ENCODE data around the gene RAB26. TPM values are rescaled to one million over a fixed set of nuclear protein-coding genes. Genes with fewer than 3 reads are reported as not detected.

The RAB26 gene
- total and polyA plus RNA-seq, 2 donors (not counting 1 experiment from before 2014, with no cell fraction given): 0.43 to 2.0 TPM

DNA sequence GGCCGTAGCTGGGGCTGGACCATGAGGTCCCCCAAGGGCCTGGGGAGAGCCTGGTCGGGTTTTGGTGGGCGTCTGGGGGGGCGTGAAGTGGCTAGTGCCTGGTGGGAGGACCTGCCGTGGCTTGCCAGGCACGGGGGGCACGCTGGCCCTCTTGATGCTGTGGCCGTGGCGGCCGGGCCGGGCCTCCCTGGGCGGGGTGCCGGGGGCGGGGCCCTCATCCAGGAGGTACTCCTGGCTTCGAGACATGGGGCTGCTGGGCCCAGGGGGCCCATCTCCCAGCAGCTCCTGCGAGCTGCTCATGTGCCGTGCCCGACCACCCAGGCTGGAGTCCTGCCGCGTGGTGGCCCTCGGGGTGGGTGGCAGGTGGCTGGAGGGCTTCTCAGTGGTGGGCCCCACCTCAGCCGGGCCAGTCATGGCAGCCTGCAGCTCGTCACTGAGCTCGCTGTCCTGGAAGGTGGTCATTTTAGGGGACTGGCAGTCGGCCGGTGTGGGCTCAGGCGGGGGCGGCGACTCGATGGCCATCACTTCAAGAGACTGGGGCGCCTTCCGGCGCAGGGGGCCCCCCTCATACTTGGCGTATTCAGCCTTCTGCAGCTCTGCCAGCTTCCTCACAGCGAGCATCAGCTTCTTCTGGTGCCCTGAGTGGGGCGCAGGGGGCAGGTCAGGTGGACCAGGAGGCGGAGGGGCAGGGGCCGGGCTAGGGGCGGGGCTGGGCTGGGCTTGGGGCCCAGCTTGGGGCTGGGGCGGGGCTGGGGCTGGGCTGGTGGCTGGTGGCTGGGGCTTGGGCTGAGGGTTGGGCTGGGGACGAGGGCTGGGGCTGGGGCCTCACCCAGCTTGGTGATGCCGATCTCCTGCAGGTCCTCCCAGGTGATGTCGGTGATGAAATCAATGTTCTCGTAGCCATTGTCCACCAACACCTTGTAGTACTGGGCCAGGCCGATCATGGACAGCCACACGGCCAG lies 32.8 kb downstream of the RAB26 start:
- DNase-seq (ENCODE audit: low read depth in 2 of 2): no peak
- Histone ChIP-seq H3K27ac (ENCODE audit: insufficient read depth, low read length) (no peak overlapping the region), H3K4me1 (ENCODE audit: control insufficient read depth, extremely low read depth, insufficient read depth, low read length) (no peaks in the 10 kb centered on the region), H3K79me2 (ENCODE audit: control insufficient read depth, insufficient read depth, low read length) (no peaks in the 10 kb centered on the region), H3K27me3 (ENCODE audit: control insufficient read depth, insufficient read depth, low read length) (no peaks in the 10 kb centered on the region), H3K4me3 (replicated peaks in 1 of 4; ENCODE audit: control extremely low read depth in 1 of 4, insufficient read depth in 1 of 4, low read depth in 3 of 4, low read length in 4 of 4) (no peak overlapping the region), H3K4me2 (ENCODE audit: extremely low read depth, insufficient read depth, low read length) (no peak overlapping the region), H4K20me1 (ENCODE audit: control insufficient read depth, extremely low read depth, insufficient read depth, low read length) (no peaks in the 10 kb centered on the region), H3K36me3 (ENCODE audit: control insufficient read depth, insufficient read depth, low read length) (peaks cover 10% of the 10 kb centered on the region), H3K9ac (ENCODE audit: insufficient read depth, low read length) (no peak overlapping the region), H2AFZ (ENCODE audit: low read length) (no peak overlapping the region), H3K9me3 (ENCODE audit: control insufficient read depth, insufficient read depth, low read depth, low read length) (no peaks in the 10 kb centered on the region)
- TF ChIP-seq, protein P1, sequence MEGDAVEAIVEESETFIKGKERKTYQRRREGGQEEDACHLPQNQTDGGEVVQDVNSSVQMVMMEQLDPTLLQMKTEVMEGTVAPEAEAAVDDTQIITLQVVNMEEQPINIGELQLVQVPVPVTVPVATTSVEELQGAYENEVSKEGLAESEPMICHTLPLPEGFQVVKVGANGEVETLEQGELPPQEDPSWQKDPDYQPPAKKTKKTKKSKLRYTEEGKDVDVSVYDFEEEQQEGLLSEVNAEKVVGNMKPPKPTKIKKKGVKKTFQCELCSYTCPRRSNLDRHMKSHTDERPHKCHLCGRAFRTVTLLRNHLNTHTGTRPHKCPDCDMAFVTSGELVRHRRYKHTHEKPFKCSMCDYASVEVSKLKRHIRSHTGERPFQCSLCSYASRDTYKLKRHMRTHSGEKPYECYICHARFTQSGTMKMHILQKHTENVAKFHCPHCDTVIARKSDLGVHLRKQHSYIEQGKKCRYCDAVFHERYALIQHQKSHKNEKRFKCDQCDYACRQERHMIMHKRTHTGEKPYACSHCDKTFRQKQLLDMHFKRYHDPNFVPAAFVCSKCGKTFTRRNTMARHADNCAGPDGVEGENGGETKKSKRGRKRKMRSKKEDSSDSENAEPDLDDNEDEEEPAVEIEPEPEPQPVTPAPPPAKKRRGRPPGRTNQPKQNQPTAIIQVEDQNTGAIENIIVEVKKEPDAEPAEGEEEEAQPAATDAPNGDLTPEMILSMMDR (conservative IDR thresholded peaks at IDR 0.05 in 1 of 2, IDR thresholded peaks at IDR 0.05 in 1 of 2; ENCODE audit: low read depth in 1 of 2, low read length in 2 of 2): no peak
- TF ChIP-seq EZH2 (IDR thresholded peaks at IDR 0.05; ENCODE audit: low read length, missing control alignments): no peak

DNA sequence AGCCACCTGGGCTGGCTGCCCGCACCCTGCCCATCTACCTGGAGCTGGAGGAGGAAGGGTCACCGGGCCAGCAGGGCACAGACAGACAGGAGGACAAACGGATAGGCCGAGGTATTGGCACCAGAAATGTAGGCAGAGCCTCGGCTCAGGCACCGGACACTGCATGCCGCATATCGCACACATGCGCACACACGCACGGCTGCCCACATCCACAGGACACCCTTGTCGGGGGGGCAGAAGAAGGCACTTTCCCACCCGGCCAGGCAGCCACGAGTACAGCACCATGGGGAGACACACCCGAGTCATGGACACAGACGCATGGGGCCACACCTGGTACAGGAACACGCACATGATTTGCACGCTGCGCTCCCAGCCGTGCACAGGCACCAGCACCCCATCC lies 33.5 kb downstream of the RAB26 start:
- Histone ChIP-seq H3K4me1 (ENCODE audit: control insufficient read depth, extremely low read depth, insufficient read depth, low read length) (no peaks in the 10 kb centered on the region), H3K4me2 (ENCODE audit: extremely low read depth, insufficient read depth, low read length) (no peak overlapping the region), H3K9ac (ENCODE audit: insufficient read depth, low read length) (no peak overlapping the region), H3K9me3 (ENCODE audit: control insufficient read depth, insufficient read depth, low read depth, low read length) (no peaks in the 10 kb centered on the region), H2AFZ (ENCODE audit: low read length) (no peak overlapping the region), H3K4me3 (replicated peaks in 1 of 4; ENCODE audit: control extremely low read depth in 1 of 4, insufficient read depth in 1 of 4, low read depth in 3 of 4, low read length in 4 of 4) (no peak overlapping the region), H4K20me1 (ENCODE audit: control insufficient read depth, extremely low read depth, insufficient read depth, low read length) (no peaks in the 10 kb centered on the region), H3K27ac (ENCODE audit: insufficient read depth, low read length) (no peak overlapping the region), H3K27me3 (ENCODE audit: control insufficient read depth, insufficient read depth, low read length) (no peaks in the 10 kb centered on the region), H3K79me2 (ENCODE audit: control insufficient read depth, insufficient read depth, low read length) (no peaks in the 10 kb centered on the region), H3K36me3 (ENCODE audit: control insufficient read depth, insufficient read depth, low read length) (peaks cover 7% of the 10 kb centered on the region)
- no peak for TF ChIP-seq EZH2 (IDR thresholded peaks at IDR 0.05; ENCODE audit: low read length, missing control alignments)
- TF ChIP-seq, protein P1 (conservative IDR thresholded peaks at IDR 0.05 in 1 of 2, IDR thresholded peaks at IDR 0.05 in 1 of 2; ENCODE audit: low read depth in 1 of 2, low read length in 2 of 2): no peak
- no peak for DNase-seq (ENCODE audit: low read depth in 2 of 2)

DNA sequence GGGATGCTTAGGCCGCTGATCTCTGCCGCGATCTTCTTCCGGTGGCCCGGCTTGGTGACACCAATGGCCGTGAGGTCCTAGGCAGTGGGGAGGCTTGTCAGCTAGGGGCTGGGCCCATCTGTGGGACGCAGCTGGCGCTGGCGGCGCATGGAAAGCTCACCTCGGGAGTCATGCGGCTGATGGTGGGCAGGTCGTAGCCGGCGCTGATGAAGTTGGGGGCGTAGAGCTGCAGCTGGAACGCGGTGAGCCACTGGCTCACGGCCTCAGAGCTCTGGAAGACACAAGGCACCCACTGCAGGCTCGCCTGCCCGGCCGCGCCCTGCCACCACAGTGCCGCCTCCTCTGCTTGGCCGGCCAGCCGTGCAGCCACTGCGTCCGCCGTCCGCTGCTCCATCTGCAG lies 35.2 kb downstream of the RAB26 start:
- H4K20me1 ChIP-seq (ENCODE audit: control insufficient read depth, extremely low read depth, insufficient read depth, low read length): no peaks in the 10 kb centered on the region
- no peaks in the 10 kb centered on the region for H3K4me1 ChIP-seq (ENCODE audit: control insufficient read depth, extremely low read depth, insufficient read depth, low read length)
- H3K9me3 ChIP-seq (ENCODE audit: control insufficient read depth, insufficient read depth, low read depth, low read length): no peaks in the 10 kb centered on the region
- no peak overlapping the region for H3K4me3 ChIP-seq (replicated peaks in 1 of 4; ENCODE audit: control extremely low read depth in 1 of 4, insufficient read depth in 1 of 4, low read depth in 3 of 4, low read length in 4 of 4)
- H2AFZ ChIP-seq (ENCODE audit: low read length): no peak overlapping the region
- no peak overlapping the region for H3K4me2 ChIP-seq (ENCODE audit: extremely low read depth, insufficient read depth, low read length)
- H3K27me3 ChIP-seq (ENCODE audit: control insufficient read depth, insufficient read depth, low read length): no peaks in the 10 kb centered on the region
- no peaks in the 10 kb centered on the region for H3K36me3 ChIP-seq (ENCODE audit: control insufficient read depth, insufficient read depth, low read length)
- TF ChIP-seq, protein P1 (conservative IDR thresholded peaks at IDR 0.05 in 1 of 2, IDR thresholded peaks at IDR 0.05 in 1 of 2; ENCODE audit: low read depth in 1 of 2, low read length in 2 of 2): no peak
- no peak for TF ChIP-seq EZH2 (IDR thresholded peaks at IDR 0.05; ENCODE audit: low read length, missing control alignments)
- DNase-seq (ENCODE audit: low read depth in 2 of 2): no peak
- H3K79me2 ChIP-seq (ENCODE audit: control insufficient read depth, insufficient read depth, low read length): no peaks in the 10 kb centered on the region
- no peak overlapping the region for H3K9ac ChIP-seq (ENCODE audit: insufficient read depth, low read length)
- no peak overlapping the region for H3K27ac ChIP-seq (ENCODE audit: insufficient read depth, low read length)
